HUES64 (cell line): ENCODE measurements around the gene USP30.

Experiments
- H3K27ac ChIP-seq: 2 replicates; pipeline ENCODE4 v1.7.0; 2013; ENCODE audit warnings: low read depth, low read length, inconsistent platforms
- H3K27me3 ChIP-seq: 2 replicates; pipeline ENCODE4 v1.6.1; 2013; ENCODE audit warnings: mild to moderate bottlenecking, low read length; ENCODE audit not compliant: insufficient read depth
- H3K36me3 ChIP-seq: 2 replicates; pipeline ENCODE4 v1.6.1; 2013; ENCODE audit warnings: mild to moderate bottlenecking, low read length; ENCODE audit not compliant: insufficient read depth
- H3K4me1 ChIP-seq: 2 replicates; pipeline ENCODE4 v1.6.1; 2013; ENCODE audit warnings: mild to moderate bottlenecking, low read length, moderate library complexity; ENCODE audit not compliant: insufficient read depth
- H3K4me3 ChIP-seq: 2 replicates; pipeline ENCODE4 v1.5.1; 2013; ENCODE audit warnings: mild to moderate bottlenecking, low read length, moderate library complexity
- H3K9ac ChIP-seq: 2 replicates; pipeline ENCODE4 v1.6.1; 2013; ENCODE audit warnings: mild to moderate bottlenecking, low read depth, low read length
- H3K9me3 ChIP-seq: 2 replicates; pipeline ENCODE4 v1.6.1; 2013; ENCODE audit warnings: low read depth, low read length; ENCODE audit not compliant: insufficient read depth
- WGBS: fragments of 150-250, 120-280 bp; methylation state at CpG from one replicate; pipeline ENCODE4 v1.1.7; 2013; ENCODE audit warnings: missing lambda C conversion rate; 5-methylcytosine and 5-hydroxymethylcytosine counted together

The USP30 gene

DNA sequence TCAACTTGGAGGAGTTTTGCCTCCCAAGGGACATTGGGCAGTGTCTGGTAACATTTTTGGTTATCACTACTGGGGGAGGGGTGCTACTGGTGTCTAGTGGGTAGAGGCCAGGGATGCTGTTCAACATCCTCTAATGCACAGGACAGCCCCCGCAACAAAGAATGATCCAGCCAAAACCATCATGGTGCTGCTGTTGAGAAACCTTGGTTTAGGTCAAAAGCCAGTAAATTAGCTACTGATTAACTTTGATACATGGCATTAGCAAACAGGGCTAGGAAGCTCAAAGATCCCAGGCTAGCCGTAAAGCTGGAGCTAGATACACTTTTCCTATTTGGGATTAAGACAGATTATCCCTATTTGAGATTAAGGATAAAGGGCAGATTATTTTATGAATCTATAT, 32.0 kb downstream of the USP30 start:
- no peak overlapping the region for H3K9ac ChIP-seq
- peaks cover 38% of the 10 kb centered on the region for H3K36me3 ChIP-seq
- H3K4me3 ChIP-seq: no peak overlapping the region
- H3K27me3 ChIP-seq: no peaks in the 10 kb centered on the region
- no peaks in the 10 kb centered on the region for H3K4me1 ChIP-seq
- no peaks in the 10 kb centered on the region for H3K9me3 ChIP-seq
- WGBS: 88% methylated on average over 2 of the region's 2 CpGs
- H3K27ac ChIP-seq: no peak overlapping the region

DNA sequence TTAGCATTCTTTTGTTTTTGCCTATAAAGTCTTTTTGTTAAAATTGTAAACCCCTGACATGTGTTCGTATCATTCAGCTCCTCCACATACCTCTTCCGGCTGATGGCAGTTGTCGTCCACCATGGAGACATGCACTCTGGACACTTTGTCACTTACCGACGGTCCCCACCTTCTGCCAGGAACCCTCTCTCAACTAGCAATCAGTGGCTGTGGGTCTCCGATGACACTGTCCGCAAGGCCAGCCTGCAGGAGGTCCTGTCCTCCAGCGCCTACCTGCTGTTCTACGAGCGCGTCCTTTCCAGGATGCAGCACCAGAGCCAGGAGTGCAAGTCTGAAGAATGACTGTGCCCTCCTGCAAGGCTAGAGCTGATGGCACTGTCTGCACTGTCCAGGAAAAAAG, 33.2 kb downstream of the USP30 start:
- Histone ChIP-seq H3K9ac (no peak overlapping the region), H3K27ac (no peak overlapping the region), H3K36me3 (peaks cover 49% of the 10 kb centered on the region), H3K9me3 (no peaks in the 10 kb centered on the region), H3K27me3 (no peaks in the 10 kb centered on the region), H3K4me1 (no peaks in the 10 kb centered on the region), H3K4me3 (no peak overlapping the region)
- WGBS: 94% methylated on average over 11 of the region's 11 CpGs

DNA sequence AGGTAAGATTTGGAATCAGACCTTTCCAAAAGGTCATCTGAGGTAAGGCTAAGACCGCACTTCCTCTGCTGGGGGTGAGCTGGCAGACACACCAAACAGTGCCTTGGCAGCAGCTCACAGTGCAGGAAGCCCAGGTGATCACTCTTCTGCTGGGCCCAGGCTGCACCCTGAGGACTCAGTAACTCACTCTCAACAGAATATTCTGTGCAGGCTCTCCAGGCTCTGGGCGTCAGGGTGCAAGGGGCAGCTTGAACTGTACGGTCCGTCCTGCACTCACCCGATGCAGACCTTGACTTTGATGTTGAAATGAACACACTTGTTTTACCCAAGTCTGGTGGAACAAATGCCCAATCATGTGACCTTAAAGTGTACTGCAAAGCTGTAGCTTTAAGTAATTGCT, 34.9 kb downstream of the USP30 start:
- H3K27me3 ChIP-seq: no peaks in the 10 kb centered on the region
- peaks cover 50% of the 10 kb centered on the region for H3K36me3 ChIP-seq
- no peak overlapping the region for H3K9ac ChIP-seq
- no peak overlapping the region for H3K4me3 ChIP-seq
- no peaks in the 10 kb centered on the region for H3K4me1 ChIP-seq
- 95% methylated on average over 5 of the region's 5 CpGs for WGBS
- no peak overlapping the region for H3K27ac ChIP-seq
- no peaks in the 10 kb centered on the region for H3K9me3 ChIP-seq

DNA sequence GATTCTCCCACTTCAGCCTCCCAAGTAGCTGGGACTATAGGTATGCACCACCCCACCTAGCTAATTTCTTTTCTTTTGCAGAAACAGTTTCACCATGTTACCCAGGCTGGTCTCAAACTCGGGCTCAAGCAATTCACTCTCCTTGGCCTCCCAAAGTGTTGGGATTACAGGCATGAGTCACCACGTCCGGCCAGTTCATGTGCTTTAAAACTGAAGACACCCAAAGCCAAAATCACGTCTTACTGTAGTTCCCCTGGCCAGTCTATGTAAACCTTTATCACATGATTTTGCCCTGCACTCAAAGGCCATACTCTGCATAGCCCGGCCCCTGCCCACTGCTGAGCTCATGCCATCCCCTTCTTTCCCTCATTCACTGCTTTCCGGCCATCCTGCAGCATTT, 36.4 kb downstream of the USP30 start:
- Histone ChIP-seq H3K9ac (no peak overlapping the region), H3K36me3 (peaks cover 50% of the 10 kb centered on the region), H3K9me3 (no peaks in the 10 kb centered on the region), H3K4me1 (0 out of 2 replicates have a peak, but pooled peaks cover 3% of the 10 kb centered on the region), H3K27me3 (peaks cover 5% of the 10 kb centered on the region), H3K27ac (no peak overlapping the region), H3K4me3 (no peak overlapping the region)
- WGBS: 90% methylated on average over 6 of the region's 6 CpGs

DNA sequence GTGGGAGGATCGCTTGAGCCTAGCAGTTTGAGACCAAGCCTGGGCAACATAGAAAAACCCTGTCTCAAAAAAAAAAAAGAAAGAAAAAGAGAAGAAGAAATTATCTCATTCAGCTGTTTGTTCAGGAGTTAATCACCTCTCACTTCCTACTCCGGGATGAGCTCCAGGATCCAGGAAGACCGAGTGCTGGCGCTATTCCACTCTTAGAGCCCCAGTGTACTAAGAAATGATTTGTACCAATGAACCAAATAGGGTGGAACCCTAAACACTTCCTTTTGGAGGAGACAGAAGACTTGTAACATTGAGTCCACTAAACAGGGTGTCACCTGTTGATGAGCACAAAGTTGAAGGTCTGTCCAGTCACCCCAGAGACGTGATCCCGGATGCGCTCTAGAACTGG, 37.3 kb downstream of the USP30 start:
- WGBS: 94% methylated on average over 7 of the region's 7 CpGs
- H3K4me1 ChIP-seq: 0 out of 2 replicates have a peak, but pooled peaks cover 3% of the 10 kb centered on the region
- H3K9me3 ChIP-seq: no peaks in the 10 kb centered on the region
- no peak overlapping the region for H3K27ac ChIP-seq
- no peak overlapping the region for H3K4me3 ChIP-seq
- H3K27me3 ChIP-seq: peaks cover 5% of the 10 kb centered on the region
- H3K36me3 ChIP-seq: peaks cover 50% of the 10 kb centered on the region
- no peak overlapping the region for H3K9ac ChIP-seq

DNA sequence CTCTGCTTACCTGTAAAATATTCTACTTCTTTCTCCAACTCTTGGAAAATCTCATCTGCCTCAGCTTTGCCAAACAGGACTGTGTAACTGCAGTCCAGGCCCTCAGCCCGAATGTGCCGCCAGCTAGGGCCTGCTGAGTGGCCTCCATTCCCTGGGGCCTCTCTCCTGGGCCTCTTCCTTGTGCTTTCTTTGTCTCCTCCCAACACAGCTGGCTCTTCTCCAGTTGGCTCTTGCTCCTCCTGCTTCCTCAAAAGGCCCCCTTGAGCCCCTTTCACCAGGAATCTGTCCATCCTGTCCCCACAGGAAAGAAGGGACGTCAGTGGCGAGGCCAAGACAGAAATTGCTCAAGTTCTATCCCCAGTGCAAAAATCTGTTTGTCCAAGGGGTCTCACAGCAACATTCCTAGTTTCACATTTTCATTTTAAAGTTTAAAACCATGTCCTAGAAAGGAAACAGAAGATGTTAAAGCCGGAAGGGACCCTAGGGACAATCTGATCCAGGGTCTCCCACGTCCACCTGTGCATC, 40.2 kb downstream of the USP30 start:
- Histone ChIP-seq H3K9me3 (no peaks in the 10 kb centered on the region), H3K36me3 (peaks cover 28% of the 10 kb centered on the region), H3K27ac (no peak overlapping the region), H3K4me3 (peak overlapping the region; percentile 48), H3K4me1 (0 out of 2 replicates have a peak, but pooled peaks cover 3% of the 10 kb centered on the region), H3K9ac (peak overlapping the region; percentile 53; the same call in 1 of the 2 replicates), H3K27me3 (peaks cover 5% of the 10 kb centered on the region)
- WGBS: 91% methylated on average over 6 of the region's 6 CpGs

DNA sequence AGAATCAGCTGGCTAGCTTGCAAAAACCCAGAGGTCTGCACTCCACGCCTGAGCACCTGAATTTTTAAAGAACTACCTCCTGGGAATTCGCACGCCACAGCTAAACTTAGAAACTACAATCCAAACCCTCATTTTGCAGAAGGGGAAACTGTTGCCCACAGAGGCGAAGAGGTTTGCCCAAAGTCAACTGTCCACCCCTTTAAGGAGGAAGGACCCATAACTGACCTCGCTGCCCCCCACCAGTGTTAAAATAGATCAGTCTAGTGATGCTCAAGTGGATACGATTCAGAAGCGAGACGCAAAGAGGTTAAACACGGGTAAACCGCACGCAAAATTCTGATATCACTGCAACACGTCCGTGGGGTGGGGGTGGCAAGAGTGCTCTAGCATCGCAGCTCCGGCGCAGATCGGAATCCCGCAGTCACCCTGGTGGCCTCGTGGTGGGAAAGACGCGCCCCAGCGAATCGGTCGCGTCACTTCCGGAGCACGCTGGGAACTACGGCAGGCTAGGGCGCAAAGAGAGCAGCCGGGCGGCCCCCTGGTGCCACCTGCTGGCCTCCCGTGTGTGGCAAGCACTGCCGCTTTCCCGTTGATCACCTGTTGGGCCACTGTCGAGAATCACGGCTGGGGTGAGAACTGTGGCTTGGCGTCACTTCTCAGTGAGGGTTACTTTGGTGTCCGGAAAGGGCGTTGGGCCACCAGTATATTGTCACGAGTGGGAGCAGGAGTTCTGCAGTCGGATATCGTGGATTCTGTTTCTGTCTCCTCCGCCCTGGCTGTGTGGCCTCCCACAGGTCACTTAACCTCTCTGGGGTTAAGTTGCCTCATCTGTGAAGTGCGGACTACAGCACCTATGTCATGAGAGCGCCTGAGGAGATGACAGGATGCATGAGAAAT, 40.9 kb downstream of the USP30 start, which contains the start of gene ALKBH2:
Gene ALKBH2 (minus strand): TSS at position 451 of the 897 bp plus-strand sequence. CDS start 686 bp downstream, outside the sequence.
- Histone ChIP-seq H3K4me1 (0 out of 2 replicates have a peak, but pooled peaks cover 3% of the 10 kb centered on the region), H3K27me3 (peaks cover 5% of the 10 kb centered on the region), H3K4me3 (peak within 1 kb of the TSS; percentile 48), H3K36me3 (peaks cover 21% of the 10 kb centered on the region), H3K9ac (peak within 1 kb of the TSS; percentile 53), H3K9me3 (no peaks in the 10 kb centered on the region), H3K27ac (no peak within 1 kb of the TSS)
- WGBS: 24% methylated on average over 44 of the region's 45 CpGs

DNA sequence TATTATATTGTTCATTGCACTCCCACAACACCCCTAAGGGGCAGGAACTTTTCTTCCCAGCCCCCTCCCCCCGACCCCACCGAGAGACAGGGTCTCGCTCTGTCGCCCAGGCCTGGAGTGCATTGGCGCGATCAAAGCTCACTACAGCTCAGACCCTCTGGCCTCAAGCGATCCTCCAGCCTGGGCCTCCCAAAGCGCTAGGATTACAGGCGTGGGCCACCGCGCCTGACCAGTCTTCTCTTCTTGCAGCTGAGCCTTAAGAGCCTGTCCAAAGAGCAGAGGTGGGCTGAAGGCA, 44.7 kb downstream of the USP30 start:
- Histone ChIP-seq H3K4me1 (0 out of 2 replicates have a peak, but pooled peaks cover 10% of the 10 kb centered on the region), H3K27me3 (peaks cover 5% of the 10 kb centered on the region), H3K9ac (peak overlapping the region; percentile 93), H3K27ac (peak overlapping the region; percentile 59; the same call in 1 of the 2 replicates), H3K36me3 (peaks cover 36% of the 10 kb centered on the region), H3K4me3 (peak overlapping the region; percentile 86), H3K9me3 (no peaks in the 10 kb centered on the region)
- 39% methylated on average over 11 of the region's 11 CpGs for WGBS

DNA sequence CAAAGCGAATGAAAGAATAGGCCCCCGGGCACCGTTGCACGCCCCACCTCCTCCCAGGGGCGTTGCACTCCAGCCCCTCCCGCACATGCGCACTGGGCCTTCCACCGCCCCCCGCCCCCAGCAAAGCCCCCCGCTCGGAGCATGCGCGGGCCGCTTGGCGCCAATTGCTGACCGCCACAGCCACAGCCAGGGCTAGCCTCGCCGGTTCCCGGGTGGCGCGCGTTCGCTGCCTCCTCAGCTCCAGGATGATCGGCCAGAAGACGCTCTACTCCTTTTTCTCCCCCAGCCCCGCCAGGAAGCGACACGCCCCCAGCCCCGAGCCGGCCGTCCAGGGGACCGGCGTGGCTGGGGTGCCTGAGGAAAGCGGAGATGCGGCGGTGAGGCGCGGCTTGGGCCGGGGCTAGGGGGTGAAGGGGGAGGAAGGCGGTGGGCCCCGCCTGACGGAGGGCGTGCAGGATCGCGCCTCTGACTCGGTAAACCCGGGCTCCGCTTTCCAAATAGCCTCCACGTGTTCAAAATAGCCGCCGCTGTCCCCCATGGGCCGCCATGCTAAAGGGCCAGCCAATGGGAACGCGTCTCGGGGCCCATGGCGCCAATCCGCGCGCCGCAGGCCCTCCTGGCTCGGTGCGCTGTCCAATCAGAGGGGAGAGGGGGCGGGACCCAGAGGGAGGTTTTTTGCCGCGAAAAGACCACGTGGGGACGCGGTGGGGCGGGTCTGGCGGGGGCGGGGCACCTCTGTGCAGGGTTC, 45.2 kb downstream of the USP30 start, which contains the start of gene UNG:
Gene UNG (plus strand): TSS at position 163 of the 748 bp plus-strand sequence. CDS start 83 bp downstream, at position 246.
- Histone ChIP-seq H3K36me3 (peaks cover 41% of the 10 kb centered on the region), H3K27me3 (peaks cover 5% of the 10 kb centered on the region), H3K9ac (peak within 1 kb of the TSS; percentile 93), H3K4me3 (peak within 1 kb of the TSS; percentile 86), H3K27ac (peak within 1 kb of the TSS; percentile 90), H3K4me1 (0 out of 2 replicates have a peak, but pooled peaks cover 10% of the 10 kb centered on the region), H3K9me3 (no peaks in the 10 kb centered on the region)
- under 1% methylated on average over 71 of the region's 71 CpGs for WGBS

DNA sequence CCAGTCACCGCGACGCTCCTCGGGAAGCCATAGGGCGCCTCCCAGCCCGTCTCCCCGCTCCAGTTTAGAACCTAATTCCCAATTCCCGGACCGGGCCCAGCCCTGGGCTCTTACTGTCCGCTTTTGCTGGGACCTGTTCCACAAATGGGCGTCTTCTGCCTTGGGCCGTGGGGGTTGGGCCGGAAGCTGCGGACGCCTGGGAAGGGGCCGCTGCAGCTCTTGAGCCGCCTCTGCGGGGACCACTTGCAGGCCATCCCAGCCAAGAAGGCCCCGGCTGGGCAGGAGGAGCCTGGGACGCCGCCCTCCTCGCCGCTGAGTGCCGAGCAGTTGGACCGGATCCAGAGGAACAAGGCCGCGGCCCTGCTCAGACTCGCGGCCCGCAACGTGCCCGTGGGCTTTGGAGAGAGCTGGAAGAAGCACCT, 45.8 kb downstream of the USP30 start:
- H3K4me3 ChIP-seq: peak overlapping the region; percentile 86
- H3K36me3 ChIP-seq: peaks cover 46% of the 10 kb centered on the region
- H3K4me1 ChIP-seq: 0 out of 2 replicates have a peak, but pooled peaks cover 7% of the 10 kb centered on the region
- H3K27me3 ChIP-seq: peaks cover under 1% of the 10 kb centered on the region
- peak overlapping the region; percentile 72 for H3K27ac ChIP-seq
- under 1% methylated on average over 32 of the region's 32 CpGs for WGBS
- H3K9ac ChIP-seq: peak overlapping the region; percentile 87
- no peaks in the 10 kb centered on the region for H3K9me3 ChIP-seq
